ENCODE data around the gene LIN28B.
"Not testable (repeated sequence)": the region's sequence is repeated elsewhere in the genome, so short reads cannot be mapped to it uniquely, and the experiment has no call there.

Gene LIN28B

DNA sequence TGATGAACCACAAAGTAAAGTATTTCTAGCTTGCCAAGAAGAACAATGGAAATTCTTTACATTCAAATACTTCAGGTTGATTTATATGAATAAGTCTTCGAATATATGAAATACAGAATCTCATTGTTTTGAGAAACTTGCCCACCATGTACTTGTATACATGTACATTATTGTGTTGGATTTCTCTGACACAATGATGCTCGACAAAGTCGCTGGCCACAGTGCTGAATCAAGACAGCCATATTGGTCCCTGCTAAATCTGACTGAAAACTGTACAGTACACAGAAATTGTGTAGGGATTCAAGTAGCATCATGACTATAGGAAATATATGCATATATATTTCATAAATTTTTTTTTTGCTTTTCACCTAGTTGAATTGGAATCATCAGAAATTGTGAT lies 13.1 kb upstream of the LIN28B start:
- in situ Hi-C loops (cut with HindIII; ENCODE audit: low pct_unique_long_range_greater_than_20kb, low sequenced_read_pairs), result no loop called here
- no peak for TF ChIP-seq JUND (IDR thresholded peaks at IDR 0.05; ENCODE audit: low read depth)
- peak in 1 of 2 experiments; percentile 45 for DNase-seq (ENCODE audit: low read depth in 1 of 2, low spot score in 1 of 2)

DNA sequence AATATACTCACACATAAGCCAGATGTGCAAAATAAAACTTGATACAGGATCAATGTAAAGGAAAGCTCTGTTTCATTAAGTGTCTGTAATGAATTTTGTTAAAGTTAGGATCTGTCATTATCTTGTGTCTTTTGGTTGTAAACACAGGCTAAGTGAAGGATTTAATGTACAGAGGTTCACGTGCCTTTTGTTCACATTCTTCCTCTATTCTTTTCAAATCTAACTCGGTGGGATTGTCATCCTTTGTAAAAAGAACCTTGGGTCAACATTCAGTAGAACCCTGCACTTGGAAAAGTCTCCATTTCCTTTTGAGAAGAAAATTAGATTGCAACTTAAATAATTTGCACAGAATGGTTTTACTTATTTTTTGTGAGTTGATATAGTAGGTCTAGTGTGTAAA lies 7.7 kb upstream of the LIN28B start:
- no peak for TF ChIP-seq JUND (IDR thresholded peaks at IDR 0.05; ENCODE audit: low read depth)
- DNase-seq (ENCODE audit: low read depth in 1 of 2, low spot score in 1 of 2), result no peak
- in situ Hi-C loops (cut with HindIII; ENCODE audit: low pct_unique_long_range_greater_than_20kb, low sequenced_read_pairs), result no loop called here

DNA sequence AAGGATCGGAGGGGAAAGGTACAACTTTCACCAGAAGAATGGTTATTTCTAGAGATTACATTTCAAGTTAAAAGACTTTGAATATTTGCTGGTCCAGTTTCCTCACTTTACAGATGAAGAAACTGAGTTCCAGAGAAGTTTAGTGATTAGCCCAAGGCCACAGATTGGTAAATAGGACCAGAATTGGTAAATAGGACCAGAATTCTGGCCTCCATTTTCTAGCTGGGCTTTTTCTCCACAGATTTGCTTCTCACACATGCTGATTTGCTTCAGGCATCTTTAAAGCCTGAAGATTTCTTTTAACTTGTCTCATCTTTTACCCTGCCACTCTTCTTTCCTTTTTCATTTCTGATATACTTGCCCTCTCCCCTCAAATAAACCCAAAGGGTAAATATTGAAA lies 5.2 kb upstream of the LIN28B start:
- no peak for DNase-seq (ENCODE audit: low read depth in 1 of 2, low spot score in 1 of 2)
- no peak for TF ChIP-seq JUND (IDR thresholded peaks at IDR 0.05; ENCODE audit: low read depth)
- in situ Hi-C loops (cut with HindIII; ENCODE audit: low pct_unique_long_range_greater_than_20kb, low sequenced_read_pairs), result no loop called here

DNA sequence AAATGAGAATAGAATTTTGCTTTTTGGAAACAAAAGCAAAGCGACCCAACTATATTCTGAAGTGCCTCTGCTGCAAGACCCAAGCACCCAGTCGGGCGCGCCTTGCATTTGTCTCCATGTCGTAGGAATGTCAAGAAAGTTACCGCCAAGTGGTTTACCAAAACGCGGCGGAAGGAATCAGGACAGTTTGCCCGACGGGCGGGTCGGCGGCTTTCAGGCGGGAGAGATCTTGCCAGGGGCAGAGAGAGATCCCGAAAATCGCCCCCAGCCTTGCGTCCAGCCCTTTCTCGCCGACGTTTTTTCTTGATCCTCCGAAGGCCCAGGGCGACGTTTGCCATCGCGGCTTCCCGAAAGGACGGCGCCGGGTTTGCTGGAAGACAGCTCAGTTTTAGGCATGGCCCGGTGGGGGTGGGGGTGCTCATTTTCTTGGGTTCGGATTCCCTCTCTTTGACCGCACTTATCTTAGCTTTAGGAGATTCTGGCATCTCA lies 4.0 kb upstream of the LIN28B start:
- in situ Hi-C loops (cut with HindIII; ENCODE audit: low pct_unique_long_range_greater_than_20kb, low sequenced_read_pairs), result no loop called here
- TF ChIP-seq JUND (IDR thresholded peaks at IDR 0.05; ENCODE audit: low read depth), result no peak
- DNase-seq (ENCODE audit: low read depth in 1 of 2, low spot score in 1 of 2), result no peak

DNA sequence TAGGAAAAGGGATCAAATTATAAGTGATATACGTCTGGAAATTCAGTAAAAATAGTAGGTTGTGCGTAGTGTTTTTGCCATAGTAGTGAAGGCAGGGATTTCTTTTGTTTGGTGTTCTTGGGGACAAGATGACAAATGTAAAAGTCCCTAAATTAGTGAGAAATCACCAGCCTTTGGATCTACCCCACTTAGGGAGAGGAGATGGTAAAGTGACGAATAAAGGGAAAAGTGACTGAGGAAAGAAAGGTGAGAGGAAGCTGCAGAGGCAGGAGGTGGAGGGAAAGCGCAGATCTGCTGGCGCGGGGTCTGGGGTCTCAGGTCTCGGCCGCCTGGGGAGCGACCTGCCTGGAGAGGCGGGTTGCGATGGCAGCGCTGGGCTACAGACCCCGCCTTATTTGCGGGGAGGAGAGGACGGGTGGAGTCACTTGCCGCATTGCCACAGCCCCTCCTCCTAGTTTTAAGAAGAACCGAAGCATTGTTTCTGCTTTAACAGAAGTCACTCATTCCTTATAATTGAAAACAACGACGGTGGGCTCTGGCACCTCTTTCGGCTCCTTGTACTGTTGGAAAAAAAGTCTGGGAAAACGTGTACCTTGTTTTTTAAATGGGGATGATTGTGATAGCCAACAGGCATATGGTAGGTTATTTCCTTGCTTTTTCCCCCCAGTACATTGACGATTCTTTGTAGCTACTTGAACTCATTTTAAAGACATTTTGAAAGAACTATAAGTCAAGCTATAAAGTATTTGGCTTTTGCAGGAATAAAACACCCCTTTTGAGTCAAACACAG lies 3.3 kb upstream of the LIN28B start:
- in situ Hi-C loops (cut with HindIII; ENCODE audit: low pct_unique_long_range_greater_than_20kb, low sequenced_read_pairs), result not testable (repeated sequence)

DNA sequence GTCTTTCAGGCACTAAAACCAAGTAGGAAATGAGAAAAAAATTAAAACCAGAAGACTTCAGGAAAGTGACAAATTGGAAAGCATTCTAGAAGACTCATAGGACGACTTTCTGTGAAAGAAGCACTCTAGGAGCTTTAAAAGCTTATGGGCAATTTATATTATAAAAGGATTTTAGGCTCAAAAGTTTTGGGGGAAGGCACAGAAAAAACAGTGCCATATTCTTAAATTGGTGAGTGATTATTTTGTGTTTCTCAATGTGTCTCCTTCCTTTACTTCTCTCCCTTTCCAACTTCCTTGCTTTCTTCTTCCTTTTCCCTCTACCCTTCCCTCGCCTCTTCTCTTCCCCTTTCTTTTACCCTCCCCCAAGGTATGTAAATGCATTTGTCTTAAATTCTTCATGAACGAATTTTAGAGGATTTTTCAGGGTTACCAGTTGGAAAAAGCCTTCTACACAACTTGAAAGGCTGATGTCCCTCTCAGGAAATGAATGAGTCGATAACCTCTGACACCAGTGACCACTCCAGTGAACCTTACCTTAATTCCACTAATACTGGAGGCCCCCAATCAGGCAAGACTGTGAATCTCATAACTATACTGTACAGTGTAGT lies 2.6 kb upstream of the LIN28B start:
- DNase-seq (ENCODE audit: low read depth in 1 of 2, low spot score in 1 of 2), result no peak
- in situ Hi-C loops (cut with HindIII; ENCODE audit: low pct_unique_long_range_greater_than_20kb, low sequenced_read_pairs), result no loop called here
- TF ChIP-seq JUND (IDR thresholded peaks at IDR 0.05; ENCODE audit: low read depth), result no peak

More for the DNA sequence above, 3.3 kb upstream of the LIN28B start:
- not testable (repeated sequence) for DNase-seq (ENCODE audit: low read depth in 1 of 2, low spot score in 1 of 2)

DNA sequence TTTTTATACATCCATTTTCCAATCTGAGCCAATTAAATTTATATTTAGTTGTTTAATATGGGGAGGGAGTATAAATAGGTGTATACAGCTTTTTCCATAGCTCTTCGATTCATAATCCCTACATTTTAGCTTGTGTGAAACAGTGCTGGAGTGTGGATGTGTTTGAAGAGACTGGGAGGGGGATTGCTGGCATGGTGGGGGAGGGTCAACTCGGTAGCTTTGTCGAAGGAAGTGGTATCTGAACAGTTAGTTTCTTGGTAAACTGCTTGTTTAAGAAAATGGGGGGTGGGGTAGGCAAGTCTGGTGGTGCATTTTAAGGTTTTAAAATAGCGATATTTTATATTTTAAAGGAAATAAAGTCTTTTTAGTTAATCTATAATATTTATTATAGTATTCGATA lies 1.4 kb upstream of the LIN28B start:
- DNase-seq (ENCODE audit: low read depth in 1 of 2, low spot score in 1 of 2), result no peak

DNA sequence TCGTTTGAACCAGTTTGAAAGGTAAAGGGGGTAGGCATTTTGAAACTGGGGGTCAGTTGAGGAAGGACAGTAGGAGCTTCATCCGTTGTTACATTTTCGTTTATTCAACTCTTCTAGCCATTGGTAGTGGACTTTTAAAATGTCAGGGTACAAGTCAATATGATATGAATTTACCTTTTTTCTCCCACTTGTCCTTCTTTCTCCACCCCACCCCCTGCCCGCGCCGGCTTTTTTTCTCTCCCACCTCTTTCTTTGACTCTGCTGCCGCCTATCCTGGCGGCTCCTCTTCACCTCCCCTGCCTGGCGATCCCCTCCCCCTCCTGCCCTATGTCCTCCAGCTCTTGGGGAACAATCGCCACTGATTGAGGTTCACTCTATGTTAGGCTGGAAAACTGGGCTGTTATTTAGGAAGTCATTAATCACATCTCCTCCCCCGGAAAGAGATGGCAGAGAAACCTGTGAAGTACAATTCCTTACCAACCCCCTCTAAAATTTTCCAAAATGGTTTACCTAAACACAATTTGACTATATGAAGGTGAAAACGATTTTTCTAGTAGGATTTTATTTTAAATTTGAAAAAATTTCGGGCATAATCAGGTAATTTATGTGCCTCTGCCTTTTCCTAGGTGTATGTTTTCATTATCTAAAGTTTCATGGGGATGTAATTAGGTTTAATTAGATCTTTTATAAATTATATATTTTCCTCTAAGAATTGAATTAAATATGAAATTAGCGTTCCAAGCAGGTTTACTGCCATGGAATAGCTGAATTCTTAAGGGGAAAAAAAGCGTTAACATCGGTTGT lies 778 bp upstream of the LIN28B start:
- no peak for TF ChIP-seq JUND (IDR thresholded peaks at IDR 0.05; ENCODE audit: low read depth)
- in situ Hi-C loops (cut with HindIII; ENCODE audit: low pct_unique_long_range_greater_than_20kb, low sequenced_read_pairs), result no loop called here
- no peak for DNase-seq (ENCODE audit: low read depth in 1 of 2, low spot score in 1 of 2)

More for the DNA sequence above, 1.4 kb upstream of the LIN28B start:
- in situ Hi-C loops (cut with HindIII; ENCODE audit: low pct_unique_long_range_greater_than_20kb, low sequenced_read_pairs), result no loop called here
- no peak for TF ChIP-seq JUND (IDR thresholded peaks at IDR 0.05; ENCODE audit: low read depth)

DNA sequence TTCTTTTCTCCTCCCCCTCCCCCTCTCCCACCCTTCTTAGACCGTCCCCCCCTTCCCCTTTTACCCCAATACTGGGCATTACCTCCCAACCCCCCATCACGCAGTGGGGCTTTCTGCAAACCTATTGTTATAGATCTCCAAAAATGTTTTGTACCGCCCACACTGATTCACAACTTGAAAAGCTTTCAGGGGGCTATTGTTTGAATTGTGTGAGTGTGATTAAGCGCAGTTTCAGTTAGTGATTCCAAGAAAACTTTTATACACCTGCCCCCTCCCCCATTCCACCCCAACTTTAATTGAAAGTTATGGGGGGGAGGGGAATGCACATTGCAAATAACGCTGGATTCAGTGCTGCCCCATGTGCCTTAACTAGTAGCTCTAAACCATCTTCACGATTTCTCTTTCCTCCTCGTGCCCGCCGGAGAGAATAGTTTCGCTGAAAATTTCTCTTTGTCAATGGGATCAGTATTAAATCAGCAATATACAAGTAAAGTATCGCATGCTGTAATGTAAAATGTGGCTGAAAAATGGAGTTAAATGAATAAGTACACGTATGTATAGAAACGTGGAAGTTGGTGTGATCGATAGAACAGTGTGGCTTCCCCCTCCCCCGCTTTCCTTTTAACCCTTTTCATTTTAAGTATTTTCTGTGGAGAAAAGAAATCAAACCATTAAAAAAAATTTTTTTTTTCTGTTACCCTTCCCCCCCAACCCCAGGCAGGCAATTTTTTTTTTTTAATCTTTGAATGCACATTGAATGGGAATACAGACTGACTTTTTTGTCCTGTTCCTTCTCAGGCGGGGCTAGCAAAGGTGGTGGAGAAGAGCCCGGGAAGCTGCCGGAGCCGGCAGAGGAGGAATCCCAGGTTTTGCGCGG lies 632 bp downstream of the LIN28B start:
- in situ Hi-C loops (cut with HindIII; ENCODE audit: low pct_unique_long_range_greater_than_20kb, low sequenced_read_pairs), result no loop called here
- no peak for DNase-seq (ENCODE audit: low read depth in 1 of 2, low spot score in 1 of 2)
- no peak for TF ChIP-seq JUND (IDR thresholded peaks at IDR 0.05; ENCODE audit: low read depth)

DNA sequence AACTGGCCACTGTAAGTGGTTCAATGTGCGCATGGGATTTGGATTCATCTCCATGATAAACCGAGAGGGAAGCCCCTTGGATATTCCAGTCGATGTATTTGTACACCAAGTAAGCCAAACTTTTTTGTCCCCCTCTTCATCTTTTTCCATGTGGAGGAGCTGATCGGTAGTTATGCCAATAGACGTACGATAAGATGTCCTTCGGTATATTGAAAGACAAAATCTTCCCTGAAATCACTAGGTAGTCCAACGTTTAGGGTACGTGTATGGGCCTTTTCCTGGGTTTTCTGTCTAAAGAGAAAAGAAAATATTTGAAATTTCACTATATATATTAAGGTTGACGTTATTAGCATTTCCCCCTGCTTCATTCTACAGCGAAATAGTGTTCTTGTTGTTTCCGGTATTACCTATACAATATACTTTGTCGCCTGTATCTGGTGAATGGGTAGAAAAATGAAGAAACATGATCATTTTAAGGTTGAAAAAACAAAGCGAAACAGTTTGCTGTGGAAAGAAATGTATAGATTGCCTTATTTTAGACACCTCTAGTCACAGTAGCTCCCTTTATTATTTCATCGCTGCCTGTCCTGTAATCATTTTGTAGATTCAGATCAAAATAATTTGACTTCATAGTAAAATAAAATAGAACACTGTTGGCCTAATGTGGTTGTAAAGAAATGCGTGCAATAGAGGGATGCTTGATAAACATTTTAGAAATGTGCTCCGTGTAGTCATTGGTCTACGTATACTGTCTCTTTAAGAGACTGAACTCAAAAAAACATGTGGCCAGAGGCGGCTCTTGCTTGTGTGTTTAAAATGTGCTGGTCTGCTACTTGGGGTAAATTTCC lies 1.5 kb downstream of the LIN28B start:
- in situ Hi-C loops (cut with HindIII; ENCODE audit: low pct_unique_long_range_greater_than_20kb, low sequenced_read_pairs), result no loop called here
- no peak for DNase-seq (ENCODE audit: low read depth in 1 of 2, low spot score in 1 of 2)
- no peak for TF ChIP-seq JUND (IDR thresholded peaks at IDR 0.05; ENCODE audit: low read depth)
